ENCODE data around the gene KNL1. TPM values are rescaled to one million over a fixed set of nuclear protein-coding genes. Genes with fewer than 3 reads are reported as not detected.

The KNL1 gene
- total and polyA plus RNA-seq, 4 donors: 8.7 to 13.7 (median 10.4) TPM

GRCh38 chr15:40684381-40684780 is 90.3 kb downstream of the KNL1 start:
- DNase-seq (ENCODE audit: low read depth in 4 of 6, low spot score in 6 of 6): no peak
- H3K9me3 ChIP-seq (ENCODE audit: control insufficient read depth, insufficient read depth, low read length): no peaks in the 10 kb centered on the region
- H3K4me1 ChIP-seq (ENCODE audit: control insufficient read depth, insufficient read depth, low read length): no peaks in the 10 kb centered on the region
- no peak overlapping the region for H3K4me3 ChIP-seq (ENCODE audit: low read depth, low read length)
- no peak overlapping the region for H3K27ac ChIP-seq (ENCODE audit: low read depth, low read length)
- no peaks in the 10 kb centered on the region for H3K36me3 ChIP-seq (ENCODE audit: control insufficient read depth, insufficient read depth, low read length)
- H3K27me3 ChIP-seq (ENCODE audit: control insufficient read depth, insufficient read depth, low read length): no peaks in the 10 kb centered on the region

- H3K9me3 ChIP-seq (ENCODE audit: control insufficient read depth, insufficient read depth, low read length): no peaks in the 10 kb centered on the region
- WGBS (ENCODE audit: insufficient coverage): 56% methylated on average over 2 of the region's 2 CpGs
- no peak overlapping the region for H3K4me3 ChIP-seq (ENCODE audit: low read depth, low read length)
- DNase-seq (ENCODE audit: low read depth in 4 of 6, low spot score in 6 of 6): no peak
- no peaks in the 10 kb centered on the region for H3K27me3 ChIP-seq (ENCODE audit: control insufficient read depth, insufficient read depth, low read length)
- H3K27ac ChIP-seq (ENCODE audit: low read depth, low read length): no peak overlapping the region
- H3K4me1 ChIP-seq (ENCODE audit: control insufficient read depth, insufficient read depth, low read length): no peaks in the 10 kb centered on the region
- no peaks in the 10 kb centered on the region for H3K36me3 ChIP-seq (ENCODE audit: control insufficient read depth, insufficient read depth, low read length)
These were observed 91.3 kb downstream of the KNL1 start for GRCh38 chr15:40685376-40685775.

GRCh38 chr15:40688932-40689799 is 95.1 kb downstream of the KNL1 start:
- Histone ChIP-seq H3K9me3 (ENCODE audit: control insufficient read depth, insufficient read depth, low read length) (no peaks in the 10 kb centered on the region), H3K4me3 (ENCODE audit: low read depth, low read length) (no peak overlapping the region), H3K27me3 (ENCODE audit: control insufficient read depth, insufficient read depth, low read length) (no peaks in the 10 kb centered on the region), H3K4me1 (ENCODE audit: control insufficient read depth, insufficient read depth, low read length) (peaks cover 8% of the 10 kb centered on the region), H3K36me3 (ENCODE audit: control insufficient read depth, insufficient read depth, low read length) (no peaks in the 10 kb centered on the region), H3K27ac (ENCODE audit: low read depth, low read length) (no peak overlapping the region)
- 81% methylated on average over 3 of the region's 9 CpGs for WGBS (ENCODE audit: insufficient coverage)
- DNase-seq (ENCODE audit: low read depth in 4 of 6, low spot score in 6 of 6): no peak

- Histone ChIP-seq H3K4me3 (ENCODE audit: low read depth, low read length) (no peak overlapping the region), H3K4me1 (ENCODE audit: control insufficient read depth, insufficient read depth, low read length) (peaks cover 21% of the 10 kb centered on the region), H3K9me3 (ENCODE audit: control insufficient read depth, insufficient read depth, low read length) (no peaks in the 10 kb centered on the region), H3K27ac (ENCODE audit: low read depth, low read length) (no peak overlapping the region), H3K36me3 (ENCODE audit: control insufficient read depth, insufficient read depth, low read length) (no peaks in the 10 kb centered on the region), H3K27me3 (ENCODE audit: control insufficient read depth, insufficient read depth, low read length) (no peaks in the 10 kb centered on the region)
- DNase-seq (ENCODE audit: low read depth in 4 of 6, low spot score in 6 of 6): no peak
- 100% methylated on average over 3 of the region's 4 CpGs for WGBS (ENCODE audit: insufficient coverage)
These were observed 97.7 kb downstream of the KNL1 start for GRCh38 chr15:40691737-40692136.

- 35% methylated on average over 31 of the region's 31 CpGs for WGBS (ENCODE audit: insufficient coverage)
- H3K9me3 ChIP-seq (ENCODE audit: control insufficient read depth, insufficient read depth, low read length): no peaks in the 10 kb centered on the region
- no peaks in the 10 kb centered on the region for H3K27me3 ChIP-seq (ENCODE audit: control insufficient read depth, insufficient read depth, low read length)
- peak in 1 of 6 donors; percentile 1 for DNase-seq (ENCODE audit: low read depth in 4 of 6, low spot score in 6 of 6)
- H3K36me3 ChIP-seq (ENCODE audit: control insufficient read depth, insufficient read depth, low read length): no peaks in the 10 kb centered on the region
- peak overlapping the region; percentile 100 for H3K27ac ChIP-seq (ENCODE audit: low read depth, low read length)
- H3K4me3 ChIP-seq (ENCODE audit: low read depth, low read length): peak overlapping the region; percentile 98
- H3K4me1 ChIP-seq (ENCODE audit: control insufficient read depth, insufficient read depth, low read length): peaks cover 21% of the 10 kb centered on the region
These were observed 100.0 kb downstream of the KNL1 start for GRCh38 chr15:40693904-40694687.

- Histone ChIP-seq H3K4me1 (ENCODE audit: control insufficient read depth, insufficient read depth, low read length) (peaks cover 21% of the 10 kb centered on the region), H3K4me3 (ENCODE audit: low read depth, low read length) (peak within 1 kb of the TSS; percentile 98), H3K27me3 (ENCODE audit: control insufficient read depth, insufficient read depth, low read length) (no peaks in the 10 kb centered on the region), H3K9me3 (ENCODE audit: control insufficient read depth, insufficient read depth, low read length) (no peaks in the 10 kb centered on the region), H3K36me3 (ENCODE audit: control insufficient read depth, insufficient read depth, low read length) (no peaks in the 10 kb centered on the region), H3K27ac (ENCODE audit: low read depth, low read length) (peak within 1 kb of the TSS; percentile 100)
- DNase-seq (ENCODE audit: low read depth in 4 of 6, low spot score in 6 of 6): peak; percentile 83 to 98 (median 90)
- 0% methylated on average over 80 of the region's 81 CpGs for WGBS (ENCODE audit: insufficient coverage)
These were observed 100.8 kb downstream of the KNL1 start, which contains the start of gene RAD51 for GRCh38 chr15:40694688-40695468. TSS of gene RAD51 (plus strand) at chr15:40695174. CDS start at chr15:40698759, 3,585 bp downstream.

- Histone ChIP-seq H3K9me3 (ENCODE audit: control insufficient read depth, insufficient read depth, low read length) (no peaks in the 10 kb centered on the region), H3K4me1 (ENCODE audit: control insufficient read depth, insufficient read depth, low read length) (peaks cover 21% of the 10 kb centered on the region), H3K4me3 (ENCODE audit: low read depth, low read length) (peak overlapping the region; percentile 98), H3K27me3 (ENCODE audit: control insufficient read depth, insufficient read depth, low read length) (no peaks in the 10 kb centered on the region), H3K27ac (ENCODE audit: low read depth, low read length) (no peak overlapping the region), H3K36me3 (ENCODE audit: control insufficient read depth, insufficient read depth, low read length) (no peaks in the 10 kb centered on the region)
- WGBS (ENCODE audit: insufficient coverage): under 1% methylated on average over 22 of the region's 24 CpGs
- DNase-seq (ENCODE audit: low read depth in 4 of 6, low spot score in 6 of 6): peak in 1 of 6 donors; percentile 5
These were observed 101.4 kb downstream of the KNL1 start for GRCh38 chr15:40695469-40695890.

- DNase-seq (ENCODE audit: low read depth in 4 of 6, low spot score in 6 of 6): no peak
- Histone ChIP-seq H3K4me3 (ENCODE audit: low read depth, low read length) (no peak overlapping the region), H3K27ac (ENCODE audit: low read depth, low read length) (no peak overlapping the region), H3K4me1 (ENCODE audit: control insufficient read depth, insufficient read depth, low read length) (peaks cover 21% of the 10 kb centered on the region), H3K9me3 (ENCODE audit: control insufficient read depth, insufficient read depth, low read length) (no peaks in the 10 kb centered on the region), H3K27me3 (ENCODE audit: control insufficient read depth, insufficient read depth, low read length) (no peaks in the 10 kb centered on the region), H3K36me3 (ENCODE audit: control insufficient read depth, insufficient read depth, low read length) (no peaks in the 10 kb centered on the region)
- 94% methylated on average over 10 of the region's 11 CpGs for WGBS (ENCODE audit: insufficient coverage)
These were observed 102.2 kb downstream of the KNL1 start for GRCh38 chr15:40696228-40696627.

- no peak for DNase-seq (ENCODE audit: low read depth in 4 of 6, low spot score in 6 of 6)
- no peaks in the 10 kb centered on the region for H3K36me3 ChIP-seq (ENCODE audit: control insufficient read depth, insufficient read depth, low read length)
- 100% methylated on average over 5 of the region's 7 CpGs for WGBS (ENCODE audit: insufficient coverage)
- no peaks in the 10 kb centered on the region for H3K27me3 ChIP-seq (ENCODE audit: control insufficient read depth, insufficient read depth, low read length)
- H3K4me1 ChIP-seq (ENCODE audit: control insufficient read depth, insufficient read depth, low read length): peaks cover 21% of the 10 kb centered on the region
- H3K4me3 ChIP-seq (ENCODE audit: low read depth, low read length): no peak overlapping the region
- no peaks in the 10 kb centered on the region for H3K9me3 ChIP-seq (ENCODE audit: control insufficient read depth, insufficient read depth, low read length)
- no peak overlapping the region for H3K27ac ChIP-seq (ENCODE audit: low read depth, low read length)
These were observed 103.9 kb downstream of the KNL1 start for GRCh38 chr15:40697916-40698315.
